Cardiac fibroblast (primary cell): ENCODE measurements around the gene NFYB.

Experiments used
- DNase-seq, 2 donors: peaks; one replicate each; pipeline versions ENCODE4 v3.0.0 to v3.0.0-alpha.2; 2010; ENCODE audit warnings: low read depth in 2 of 2
- H3K4me3 ChIP-seq, 2 donors: replicated peaks in 1 of 2; 1 replicate in 1 of 2; 2 replicates in 1 of 2; pipeline ENCODE4 v1.5.1; 2011; ENCODE audit warnings: low read depth in 2 of 2, low read length in 2 of 2, mild to moderate bottlenecking in 2 of 2, moderate library complexity in 1 of 2
- CTCF ChIP-seq: IDR thresholded peaks from one replicate; pipeline ENCODE4 v1.5.1; 2011; ENCODE audit warnings: low read depth, mild to moderate bottlenecking, low read length, inconsistent platforms

Gene NFYB

GRCh38 chr12:104137902-104138796 lies at the start of gene NFYB:
TSS of gene NFYB (minus strand) at chr12:104138210. CDS start at chr12:104135453, 2,757 bp downstream.
- no peak for TF ChIP-seq CTCF
- H3K4me3 ChIP-seq: peak within 1 kb of the TSS; percentile 82 to 84

GRCh38 chr12:104187446-104188155 lies 49.6 kb upstream of the NFYB start:
- no peak for TF ChIP-seq CTCF
- H3K4me3 ChIP-seq: no peak overlapping the region
- no peak for DNase-seq

More at GRCh38 chr12:104137902-104138796, at the start of gene NFYB:
- peak; percentile 97 to 99 for DNase-seq

GRCh38 chr12:104183443-104183842 lies 45.4 kb upstream of the NFYB start:
- no peak for DNase-seq
- no peak overlapping the region for H3K4me3 ChIP-seq
- TF ChIP-seq CTCF: no peak

GRCh38 chr12:104182621-104183378 lies 44.8 kb upstream of the NFYB start:
- peak; percentile 38 to 53 for DNase-seq
- H3K4me3 ChIP-seq: no peak overlapping the region
- no peak for TF ChIP-seq CTCF

GRCh38 chr12:104182144-104182543 lies 44.1 kb upstream of the NFYB start:
- TF ChIP-seq CTCF: no peak
- H3K4me3 ChIP-seq: no peak overlapping the region
- DNase-seq: peak; percentile 97

GRCh38 chr12:104181313-104181712 lies 43.3 kb upstream of the NFYB start:
- H3K4me3 ChIP-seq: no peak overlapping the region
- peak; percentile 36 to 74 for DNase-seq
- TF ChIP-seq CTCF: no peak
